HEK293 (cell line): ENCODE results near the gene CLEC16A.

Experiments used
- CTCF ChIA-PET: fragments of 350-600 bp; formaldehyde crosslinking; extraction: SDS; loops from one replicate; lab custom pipeline; 2021; ENCODE audit warnings: antibody characterized with exemption; lab: Yijun Ruan, JAX
- POLR2A ChIA-PET: fragments of 300-600 bp; formaldehyde crosslinking; extraction: SDS; loops from one replicate; lab custom pipeline; 2020; ENCODE audit warnings: antibody characterized with exemption, inconsistent platforms; lab: Yijun Ruan, JAX
- H3K27ac ChIP-seq: fragments of 200-500 bp; sonication (Bioruptor generic); 2 replicates; pipeline ENCODE4 v1.5.1; 2014; ENCODE audit warnings: low read depth, low read length, control low read depth, inconsistent platforms; ENCODE audit errors: extremely low read depth
- H3K36me3 ChIP-seq, 2 experiments: fragments of 200-500 bp in 1 of 2; sonication (Bioruptor generic) in 1 of 2; 1 replicate in 1 of 2; 2 replicates in 1 of 2; pipeline ENCODE4 v1.5.1; 2014 to 2017; ENCODE audit warnings: inconsistent platforms in 2 of 2, low read length in 2 of 2; ENCODE audit not compliant: control insufficient read depth in 2 of 2, insufficient read depth in 1 of 2
- H3K4me1 ChIP-seq: fragments of 200-500 bp; sonication (Bioruptor generic); 2 replicates; pipeline ENCODE4 v1.5.1; 2014; ENCODE audit warnings: mild to moderate bottlenecking, low read length, inconsistent platforms; ENCODE audit not compliant: control insufficient read depth, insufficient read depth
- H3K4me3 ChIP-seq: 2 replicates; pipeline ENCODE4 v1.5.1; 2011; ENCODE audit warnings: low read depth, mild to moderate bottlenecking, control low read depth, low read length, moderate library complexity
- H3K9me3 ChIP-seq: fragments of 200-500 bp; sonication (Bioruptor generic); 2 replicates; pipeline ENCODE4 v1.5.1; 2014; ENCODE audit warnings: low read depth, low read length, inconsistent platforms; ENCODE audit not compliant: control insufficient read depth, insufficient read depth
- EGR2 ChIP-seq: fragments of 450-650 bp; formaldehyde crosslinking; IDR thresholded peaks from 2 replicates; pipeline ENCODE4 v1.5.1; 2016; ENCODE audit warnings: low read depth, missing biosample characterization, missing genetic modification characterization
- FEZF1 ChIP-seq: fragments of 450-650 bp; formaldehyde crosslinking; IDR thresholded peaks from 2 replicates; pipeline ENCODE4 v1.5.1; 2016; ENCODE audit warnings: missing biosample characterization, missing genetic modification characterization
- GLI4 ChIP-seq: fragments of 450-650 bp; formaldehyde crosslinking; IDR thresholded peaks from 2 replicates; pipeline ENCODE4 v1.5.1; 2016; ENCODE audit warnings: missing biosample characterization, missing genetic modification characterization
- IKZF3 ChIP-seq: fragments of 450-650 bp; IDR thresholded peaks from 2 replicates; pipeline ENCODE4 v1.5.0; 2018; ENCODE audit warnings: missing biosample characterization, mild to moderate bottlenecking, missing genetic modification characterization, moderate library complexity
- KLF7 ChIP-seq: fragments of 450-650 bp; formaldehyde crosslinking; IDR thresholded peaks from 2 replicates; pipeline ENCODE4 v1.5.1; 2016; ENCODE audit warnings: missing biosample characterization, missing genetic modification characterization, borderline replicate concordance
- OSR2 ChIP-seq: fragments of 450-650 bp; formaldehyde crosslinking; IDR thresholded peaks from 2 replicates; pipeline ENCODE4 v1.5.1; 2016; ENCODE audit warnings: missing biosample characterization, missing genetic modification characterization
- SALL2 ChIP-seq: fragments of 450-650 bp; formaldehyde crosslinking; IDR thresholded peaks from 2 replicates; pipeline ENCODE4 v1.5.0; 2017; ENCODE audit warnings: missing biosample characterization, mild to moderate bottlenecking, missing genetic modification characterization, borderline replicate concordance
- TRIM28 ChIP-seq: IDR thresholded peaks from 2 replicates; pipeline ENCODE4 v1.6.1; 2011; ENCODE audit warnings: low read length, control low read depth, borderline replicate concordance
- ZBTB10 ChIP-seq: fragments of 450-650 bp; formaldehyde crosslinking; IDR thresholded peaks from 2 replicates; pipeline ENCODE4 v1.5.1; 2016; ENCODE audit warnings: missing biosample characterization, missing genetic modification characterization
- ZBTB49 ChIP-seq: fragments of 450-650 bp; formaldehyde crosslinking; IDR thresholded peaks from 2 replicates; pipeline ENCODE4 v1.5.1; 2016; ENCODE audit warnings: missing biosample characterization, missing genetic modification characterization, low read depth
- ZNF391 ChIP-seq: fragments of 450-650 bp; formaldehyde crosslinking; IDR thresholded peaks from 2 replicates; pipeline ENCODE4 v1.5.1; 2016; ENCODE audit warnings: low read depth, missing biosample characterization, missing genetic modification characterization, borderline replicate concordance
- ZNF501 ChIP-seq: fragments of 450-650 bp; formaldehyde crosslinking; IDR thresholded peaks from 2 replicates; pipeline ENCODE4 v1.5.1; 2016; ENCODE audit warnings: missing biosample characterization, missing genetic modification characterization
- ZNF610 ChIP-seq: fragments of 450-650 bp; formaldehyde crosslinking; IDR thresholded peaks from 2 replicates; pipeline ENCODE4 v1.5.1; 2016; ENCODE audit warnings: missing biosample characterization, missing genetic modification characterization, borderline replicate concordance
- ZNF777 ChIP-seq: fragments of 450-650 bp; formaldehyde crosslinking; IDR thresholded peaks from 2 replicates; pipeline ENCODE4 v1.5.1; 2017; ENCODE audit warnings: missing biosample characterization, missing genetic modification characterization, borderline replicate concordance
- TF ChIP-seq, protein P1 (sequence below): fragments of 450-650 bp; formaldehyde crosslinking; IDR thresholded peaks from 2 replicates; pipeline ENCODE4 v1.5.1; 2016; ENCODE audit warnings: missing biosample characterization, missing genetic modification characterization

CLEC16A gene

GRCh38 chr16:11114366-11115164 lies 170.2 kb downstream of the CLEC16A start (continued):
- TF ChIP-seq ZBTB10 (tag by site-specific recombination) (no peak), SALL2 (tag by site-specific recombination) (no peak), ZNF391 (tag by site-specific recombination) (no peak), TRIM28 (no peak)
- TF ChIP-seq, protein P1, sequence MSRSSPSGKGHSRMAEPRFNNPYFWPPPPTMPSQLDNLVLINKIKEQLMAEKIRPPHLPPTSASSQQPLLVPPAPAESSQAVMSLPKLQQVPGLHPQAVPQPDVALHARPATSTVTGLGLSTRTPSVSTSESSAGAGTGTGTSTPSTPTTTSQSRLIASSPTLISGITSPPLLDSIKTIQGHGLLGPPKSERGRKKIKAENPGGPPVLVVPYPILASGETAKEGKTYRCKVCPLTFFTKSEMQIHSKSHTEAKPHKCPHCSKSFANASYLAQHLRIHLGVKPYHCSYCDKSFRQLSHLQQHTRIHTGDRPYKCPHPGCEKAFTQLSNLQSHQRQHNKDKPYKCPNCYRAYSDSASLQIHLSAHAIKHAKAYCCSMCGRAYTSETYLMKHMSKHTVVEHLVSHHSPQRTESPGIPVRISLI (tag by site-specific recombination): no peak

DNA sequence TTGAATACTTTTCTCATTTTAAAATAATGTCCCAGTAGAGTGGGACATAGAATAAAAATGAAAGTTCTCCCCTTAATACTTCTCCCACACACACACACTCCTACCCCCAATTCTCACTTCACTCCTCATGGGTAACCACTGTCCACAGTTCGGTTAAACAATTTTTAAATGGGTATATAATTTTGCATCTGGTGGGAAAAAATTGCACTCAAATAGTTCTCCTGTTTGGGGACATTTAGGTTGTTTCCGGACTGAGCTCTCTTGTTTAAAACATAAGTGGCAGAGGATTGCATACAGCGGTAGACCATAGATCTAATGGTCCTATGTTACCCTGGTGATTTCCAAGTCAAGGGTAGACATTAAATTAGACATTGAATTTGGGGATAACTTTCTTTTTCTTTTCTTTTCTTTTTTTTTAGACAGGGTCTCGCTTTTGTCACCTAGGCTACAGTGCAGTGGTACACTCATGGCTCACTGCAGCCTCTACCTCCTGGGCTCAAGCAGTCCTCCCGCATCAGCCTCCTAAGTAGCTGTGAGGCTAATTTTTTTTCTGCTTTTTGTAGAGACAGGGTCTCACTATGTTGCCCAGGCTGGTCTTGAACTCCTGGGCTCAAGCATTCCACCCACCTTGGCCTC lies 173.3 kb downstream of the CLEC16A start:
- no peaks in the 10 kb centered on the region for H3K9me3 ChIP-seq
- TF ChIP-seq GLI4 (tag by site-specific recombination) (no peak), OSR2 (tag by site-specific recombination) (no peak), IKZF3 (tag by site-specific recombination) (no peak), FEZF1 (tag by site-specific recombination) (no peak), ZNF610 (tag by site-specific recombination) (no peak), ZBTB49 (tag by site-specific recombination) (no peak), EGR2 (tag by site-specific recombination) (no peak)
- TF ChIP-seq, all 188 proteins: peak for 0
- Histone ChIP-seq H3K4me1 (no peaks in the 10 kb centered on the region), H3K4me3 (no peak overlapping the region), H3K36me3 (peaks cover 0 to 7% of the 10 kb centered on the region in 2 experiments; a peak in 2 of 3 replicates), H3K27ac (no peak overlapping the region)
- ChIA-PET CTCF (no interaction called here), POLR2A (no interaction called here)

DNA sequence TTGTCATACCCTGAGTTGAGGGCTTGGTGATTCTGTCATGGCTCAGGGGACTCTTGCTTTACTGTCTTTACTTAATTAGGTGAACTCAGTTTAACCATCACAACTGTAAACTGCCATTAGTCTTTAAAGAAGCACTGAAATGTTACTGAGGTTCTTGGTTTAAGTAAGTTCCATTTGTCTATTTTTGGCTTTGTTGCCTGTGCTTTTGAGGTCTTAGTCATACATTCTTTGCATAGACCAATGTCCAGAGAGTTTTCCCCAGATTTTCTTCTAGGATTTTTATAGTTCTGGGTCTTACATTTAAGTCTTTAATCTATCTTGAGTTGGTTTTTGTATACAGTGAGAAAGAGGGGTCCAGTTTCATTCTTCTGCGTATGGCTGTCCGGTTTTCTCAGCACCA lies 174.1 kb downstream of the CLEC16A start:
- no peak for TF ChIP-seq KLF7 (tag by site-specific recombination)
- no peak for TF ChIP-seq ZNF777 (tag by site-specific recombination)
- TF ChIP-seq ZNF501 (tag by site-specific recombination): no peak
- peaks cover 0 to 12% of the 10 kb centered on the region in 2 experiments; a peak in 2 of 3 replicates for H3K36me3 ChIP-seq
- no peaks in the 10 kb centered on the region for H3K9me3 ChIP-seq
- ChIA-PET CTCF (no interaction called here), POLR2A (no interaction called here)
- no peak overlapping the region for H3K27ac ChIP-seq
- no peak overlapping the region for H3K4me3 ChIP-seq
- no peaks in the 10 kb centered on the region for H3K4me1 ChIP-seq
